Upper lobe of right lung (tissue), 1 donor: Measurements from ENCODE around the gene MTCL1. TPM values are rescaled to one million over a fixed set of nuclear protein-coding genes. Genes with fewer than 3 reads are reported as not detected.

Source experiments
- ATAC-seq: fragments of 200-7000 bp; cut with Tn5 transposase; one replicate; pipeline ENCODE4 v1.9.1; 2020; ENCODE audit warnings: mild to moderate bottlenecking, moderate library complexity
- DNase-seq: peaks from one replicate; pipeline ENCODE4 v3.0.0-alpha.2; 2020
- H3K27ac ChIP-seq: fragments of 200-600 bp; one replicate; pipeline ENCODE4 v1.8.0; 2022
- H3K27me3 ChIP-seq: fragments of 200-600 bp; one replicate; pipeline ENCODE4 v1.8.0; 2022; ENCODE audit warnings: mild to moderate bottlenecking
- H3K36me3 ChIP-seq: fragments of 200-600 bp; one replicate; pipeline ENCODE4 v1.8.0; 2022
- H3K4me1 ChIP-seq: fragments of 200-600 bp; one replicate; pipeline ENCODE4 v1.8.0; 2022
- H3K4me3 ChIP-seq: fragments of 200-600 bp; one replicate; pipeline ENCODE4 v1.8.0; 2022; ENCODE audit warnings: mild to moderate bottlenecking
- H3K9me3 ChIP-seq: fragments of 200-600 bp; one replicate; pipeline ENCODE4 v1.8.0; 2022
- CTCF ChIP-seq: fragments of 200-600 bp; IDR thresholded peaks from one replicate; pipeline ENCODE4 v1.8.0; 2022; ENCODE audit warnings: antibody characterized with exemption
- intact Hi-C: fragments of 100-400 bp; cut with DNase I; formaldehyde crosslinking; loops from one replicate; pipeline ENCODE4 v1.11.0; 2022
- total RNA-seq: library from RNA; stranded (reverse); fragmentation: NEBNext Ultra II Directional; extraction: Animal tissue kit (Norgen Biotek cat#: 25700); gene quantifications from one replicate; pipeline ENCODE4 v1.2.1, GENCODE V29; 2021
- donor health status: DM: no; HTN: yes; CAD: no; lungs with severe emphysema.

MTCL1 gene
- total RNA-seq, 1 donor from 2014 or later = 10.1 TPM

- Histone ChIP-seq H3K4me3 (no peak overlapping the region), H3K36me3 (no peaks in the 10 kb centered on the region), H3K27me3 (no peaks in the 10 kb centered on the region), H3K27ac (no peak overlapping the region), H3K4me1 (no peaks in the 10 kb centered on the region), H3K9me3 (no peaks in the 10 kb centered on the region)
- intact Hi-C loops = no loop called here
- no peak for TF ChIP-seq CTCF
- ATAC-seq (no peak), DNase-seq (no peak)
These were observed 101.6 kb downstream of the MTCL1 start for GRCh38 chr18:8806798-8807487.

- ATAC-seq (no peak), DNase-seq (no peak)
- H3K4me1 ChIP-seq = no peaks in the 10 kb centered on the region
- no peak overlapping the region for H3K4me3 ChIP-seq
- H3K36me3 ChIP-seq = no peaks in the 10 kb centered on the region
- H3K9me3 ChIP-seq = no peaks in the 10 kb centered on the region
- no peaks in the 10 kb centered on the region for H3K27me3 ChIP-seq
- no peak overlapping the region for H3K27ac ChIP-seq
- intact Hi-C loops = no loop called here
- TF ChIP-seq CTCF = no peak
These were observed 102.1 kb downstream of the MTCL1 start for GRCh38 chr18:8807488-8807805.

- no peak overlapping the region for H3K4me3 ChIP-seq
- H3K36me3 ChIP-seq = no peaks in the 10 kb centered on the region
- ATAC-seq (no peak), DNase-seq (no peak)
- no peak overlapping the region for H3K27ac ChIP-seq
- TF ChIP-seq CTCF = no peak
- H3K27me3 ChIP-seq = no peaks in the 10 kb centered on the region
- no peaks in the 10 kb centered on the region for H3K9me3 ChIP-seq
- intact Hi-C loops = no loop called here
- no peaks in the 10 kb centered on the region for H3K4me1 ChIP-seq
These were observed 102.6 kb downstream of the MTCL1 start for GRCh38 chr18:8808001-8808400.

GRCh38 chr18:8809514-8809913 lies 104.2 kb downstream of the MTCL1 start:
- no peak overlapping the region for H3K27ac ChIP-seq
- H3K27me3 ChIP-seq = no peaks in the 10 kb centered on the region
- H3K4me1 ChIP-seq = no peaks in the 10 kb centered on the region
- ATAC-seq (no peak), DNase-seq (no peak)
- no peak for TF ChIP-seq CTCF
- no peaks in the 10 kb centered on the region for H3K9me3 ChIP-seq
- no peaks in the 10 kb centered on the region for H3K36me3 ChIP-seq
- intact Hi-C loops = no loop called here
- no peak overlapping the region for H3K4me3 ChIP-seq

GRCh38 chr18:8810157-8810556 lies 104.8 kb downstream of the MTCL1 start:
- no peaks in the 10 kb centered on the region for H3K9me3 ChIP-seq
- TF ChIP-seq CTCF = no peak
- H3K36me3 ChIP-seq = no peaks in the 10 kb centered on the region
- H3K4me3 ChIP-seq = no peak overlapping the region
- no peak for DNase-seq
- ATAC-seq = peak; percentile 16
- intact Hi-C loops = no loop called here
- no peaks in the 10 kb centered on the region for H3K27me3 ChIP-seq
- H3K4me1 ChIP-seq = no peaks in the 10 kb centered on the region
- no peak overlapping the region for H3K27ac ChIP-seq

GRCh38 chr18:8811115-8811514 lies 105.8 kb downstream of the MTCL1 start:
- Histone ChIP-seq H3K27me3 (no peaks in the 10 kb centered on the region), H3K9me3 (no peaks in the 10 kb centered on the region), H3K4me3 (no peak overlapping the region), H3K4me1 (no peaks in the 10 kb centered on the region), H3K27ac (no peak overlapping the region), H3K36me3 (no peaks in the 10 kb centered on the region)
- DNase-seq (no peak), ATAC-seq (no peak)
- TF ChIP-seq CTCF = no peak
- intact Hi-C loops = no loop called here
